Measurements from ENCODE around the gene NTN3. TPM values are rescaled to one million over a fixed set of nuclear protein-coding genes. Genes with fewer than 3 reads are reported as not detected.

The NTN3 gene
- total RNA-seq, 1 donor from 2014 or later: 1.5 TPM

GRCh38 chr16:2460916-2461315 is 10.2 kb upstream of the NTN3 start:
- Mint-ChIP-seq H3K4me1 (ENCODE audit: low read depth) (peaks cover 14% of the 10 kb centered on the region), H3K27ac (ENCODE audit: unreplicated experiment) (no peak overlapping the region), H3K36me3 (ENCODE audit: low read depth) (no peaks in the 10 kb centered on the region), H3K27me3 (ENCODE audit: low read depth) (no peaks in the 10 kb centered on the region), H3K4me3 (ENCODE audit: unreplicated experiment) (peak overlapping the region; percentile 44), H3K9me3 (ENCODE audit: low read depth) (no peaks in the 10 kb centered on the region)
- DNase-seq (ENCODE audit: low spot score): peak; percentile 82
- no peak for TF ChIP-seq CTCF (IDR thresholded peaks at IDR 0.05)

- Mint-ChIP-seq H3K27ac (ENCODE audit: unreplicated experiment) (no peak overlapping the region), H3K4me1 (ENCODE audit: low read depth) (peaks cover 14% of the 10 kb centered on the region), H3K36me3 (ENCODE audit: low read depth) (no peaks in the 10 kb centered on the region), H3K9me3 (ENCODE audit: low read depth) (no peaks in the 10 kb centered on the region), H3K4me3 (ENCODE audit: unreplicated experiment) (no peak overlapping the region), H3K27me3 (ENCODE audit: low read depth) (no peaks in the 10 kb centered on the region)
- TF ChIP-seq CTCF (IDR thresholded peaks at IDR 0.05): no peak
- peak; percentile 89 for DNase-seq (ENCODE audit: low spot score)
Measured at GRCh38 chr16:2462031-2462866, 8.8 kb upstream of the NTN3 start.

- Mint-ChIP-seq H3K4me1 (ENCODE audit: low read depth) (peaks cover 23% of the 10 kb centered on the region), H3K9me3 (ENCODE audit: low read depth) (no peaks in the 10 kb centered on the region), H3K27me3 (ENCODE audit: low read depth) (no peaks in the 10 kb centered on the region), H3K27ac (ENCODE audit: unreplicated experiment) (no peak overlapping the region), H3K36me3 (ENCODE audit: low read depth) (no peaks in the 10 kb centered on the region), H3K4me3 (ENCODE audit: unreplicated experiment) (no peak overlapping the region)
- TF ChIP-seq CTCF (IDR thresholded peaks at IDR 0.05): no peak
- DNase-seq (ENCODE audit: low spot score): no peak
Measured at GRCh38 chr16:2464333-2464732, 6.8 kb upstream of the NTN3 start.

GRCh38 chr16:2465653-2466415 is 5.3 kb upstream of the NTN3 start:
- no peak for DNase-seq (ENCODE audit: low spot score)
- Mint-ChIP-seq H3K27ac (ENCODE audit: unreplicated experiment) (no peak overlapping the region), H3K36me3 (ENCODE audit: low read depth) (no peaks in the 10 kb centered on the region), H3K4me1 (ENCODE audit: low read depth) (peaks cover 22% of the 10 kb centered on the region), H3K27me3 (ENCODE audit: low read depth) (no peaks in the 10 kb centered on the region), H3K4me3 (ENCODE audit: unreplicated experiment) (no peak overlapping the region), H3K9me3 (ENCODE audit: low read depth) (no peaks in the 10 kb centered on the region)
- peak; percentile 60 for TF ChIP-seq CTCF (IDR thresholded peaks at IDR 0.05)

GRCh38 chr16:2466667-2467527 is 4.2 kb upstream of the NTN3 start:
- Mint-ChIP-seq H3K36me3 (ENCODE audit: low read depth) (no peaks in the 10 kb centered on the region), H3K27ac (ENCODE audit: unreplicated experiment) (no peak overlapping the region), H3K27me3 (ENCODE audit: low read depth) (no peaks in the 10 kb centered on the region), H3K9me3 (ENCODE audit: low read depth) (no peaks in the 10 kb centered on the region), H3K4me1 (ENCODE audit: low read depth) (peaks cover 22% of the 10 kb centered on the region), H3K4me3 (ENCODE audit: unreplicated experiment) (no peak overlapping the region)
- no peak for TF ChIP-seq CTCF (IDR thresholded peaks at IDR 0.05)
- DNase-seq (ENCODE audit: low spot score): no peak
